ENCODE results near the gene GLRX5.

GLRX5 gene

GRCh38 chr14:95519699-95520098 lies 15.2 kb upstream of the GLRX5 start:
- no peak overlapping the region for H4K91ac ChIP-seq (ENCODE audit: low read length)
- H2BK5ac ChIP-seq (ENCODE audit: low read depth, low read length, poor library complexity, severe bottlenecking) = no peak overlapping the region
- no peak overlapping the region for H2AFZ ChIP-seq (ENCODE audit: low read depth, low read length)
- peak overlapping the region in 1 of 2 experiments; percentile 6 for H3K4ac ChIP-seq (ENCODE audit: low read depth in 1 of 2, low read length in 2 of 2)
- H3K27ac ChIP-seq (ENCODE audit: low read length, poor library complexity, severe bottlenecking) = no peak overlapping the region
- peak overlapping the region; percentile 60 for H3K9ac ChIP-seq (ENCODE audit: low read length)
- DNase-seq = peak; percentile 85
- no peak overlapping the region for H2AK5ac ChIP-seq (ENCODE audit: low read length, severe bottlenecking)
- peak overlapping the region; percentile 39 for H4K8ac ChIP-seq (ENCODE audit: low read length)
- no peaks in the 10 kb centered on the region for H3K79me1 ChIP-seq (replicated peaks; ENCODE audit: low read length, poor library complexity, severe bottlenecking)
- no peak overlapping the region for H3K4me2 ChIP-seq (ENCODE audit: low read length, poor library complexity, severe bottlenecking)
- H2BK120ac ChIP-seq (ENCODE audit: low read depth, low read length) = peak overlapping the region; percentile 11
- peak overlapping the region; percentile 15 to 46 for H3K18ac ChIP-seq (ENCODE audit: low read depth in 1 of 2, low read length in 2 of 2)
- H3K4me3 ChIP-seq (ENCODE audit: insufficient read depth in 1 of 2, low read depth in 1 of 2, low read length in 2 of 2) = no peak overlapping the region
- no peak overlapping the region for H2BK15ac ChIP-seq (ENCODE audit: low read depth, poor library complexity, severe bottlenecking)
- H2BK12ac ChIP-seq (ENCODE audit: low read length in 2 of 2) = peak overlapping the region in 1 of 2 experiments; percentile 54
- no peaks in the 10 kb centered on the region for H3K27me3 ChIP-seq (ENCODE audit: control insufficient read depth in 1 of 2, insufficient read depth in 1 of 2, low read length in 2 of 2)
- no peak overlapping the region for H3K14ac ChIP-seq (ENCODE audit: low read length in 2 of 2)
- no peaks in the 10 kb centered on the region for H3K36me3 ChIP-seq (ENCODE audit: control insufficient read depth in 1 of 2, insufficient read depth in 2 of 2, low read depth in 1 of 2, low read length in 2 of 2)
- no peaks in the 10 kb centered on the region for H3K9me3 ChIP-seq (ENCODE audit: control insufficient read depth, low read length)
- H3K4me1 ChIP-seq (ENCODE audit: control insufficient read depth, insufficient read depth, low read depth, low read length) = peaks cover 28% of the 10 kb centered on the region
- no peak overlapping the region for H3K23ac ChIP-seq (ENCODE audit: low read length in 2 of 2)
- 19% methylated on average over 6 of the region's 6 CpGs for WGBS

DNA sequence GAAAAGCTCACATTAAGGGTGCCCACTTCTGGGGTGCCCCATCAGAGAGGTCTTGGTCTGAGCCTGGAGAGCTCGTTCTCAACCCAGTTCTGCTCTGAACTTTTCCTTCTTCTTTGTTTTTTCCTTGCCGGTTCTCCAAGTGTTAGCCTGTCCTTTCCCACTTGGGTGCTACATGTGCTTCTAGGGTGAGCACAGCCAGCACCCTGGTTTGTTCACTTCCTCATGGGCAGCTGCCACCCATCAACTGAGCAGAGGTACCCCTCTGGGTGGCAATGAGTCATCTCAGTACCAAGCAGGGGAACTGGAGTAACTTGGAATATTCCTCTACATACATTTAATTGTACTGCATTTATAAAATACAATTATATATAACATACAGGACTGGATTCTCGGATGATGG lies 14.5 kb upstream of the GLRX5 start:
- H2BK12ac ChIP-seq (ENCODE audit: low read length in 2 of 2) = peak overlapping the region; percentile 11 to 97
- H3K23ac ChIP-seq (ENCODE audit: low read length in 2 of 2) = no peak overlapping the region
- H2BK5ac ChIP-seq (ENCODE audit: low read depth, low read length, poor library complexity, severe bottlenecking) = no peak overlapping the region
- H3K36me3 ChIP-seq (ENCODE audit: control insufficient read depth in 1 of 2, insufficient read depth in 2 of 2, low read depth in 1 of 2, low read length in 2 of 2) = no peaks in the 10 kb centered on the region
- peak overlapping the region; percentile 15 to 58 for H3K18ac ChIP-seq (ENCODE audit: low read depth in 1 of 2, low read length in 2 of 2)
- no peak overlapping the region for H3K4me2 ChIP-seq (ENCODE audit: low read length, poor library complexity, severe bottlenecking)
- H2BK120ac ChIP-seq (ENCODE audit: low read depth, low read length) = peak overlapping the region; percentile 29
- H3K79me1 ChIP-seq (replicated peaks; ENCODE audit: low read length, poor library complexity, severe bottlenecking) = no peaks in the 10 kb centered on the region
- no peak overlapping the region for H3K14ac ChIP-seq (ENCODE audit: low read length in 2 of 2)
- H3K4me1 ChIP-seq (ENCODE audit: control insufficient read depth, insufficient read depth, low read depth, low read length) = peaks cover 24% of the 10 kb centered on the region
- H2AK5ac ChIP-seq (ENCODE audit: low read length, severe bottlenecking) = no peak overlapping the region
- 88% methylated on average over 2 of the region's 3 CpGs for WGBS
- peak overlapping the region; percentile 52 for H2BK15ac ChIP-seq (ENCODE audit: low read depth, poor library complexity, severe bottlenecking)
- H3K27ac ChIP-seq (ENCODE audit: low read length, poor library complexity, severe bottlenecking) = no peak overlapping the region
- no peak for DNase-seq
- H3K4ac ChIP-seq (ENCODE audit: low read depth in 1 of 2, low read length in 2 of 2) = peak overlapping the region in 1 of 2 experiments; percentile 6
- peak overlapping the region; percentile 35 for H3K9ac ChIP-seq (ENCODE audit: low read length)
- H3K9me3 ChIP-seq (ENCODE audit: control insufficient read depth, low read length) = no peaks in the 10 kb centered on the region
- peak overlapping the region; percentile 78 for H4K91ac ChIP-seq (ENCODE audit: low read length)
- H3K27me3 ChIP-seq (ENCODE audit: control insufficient read depth in 1 of 2, insufficient read depth in 1 of 2, low read length in 2 of 2) = no peaks in the 10 kb centered on the region
- no peak overlapping the region for H4K8ac ChIP-seq (ENCODE audit: low read length)
- no peak overlapping the region for H3K4me3 ChIP-seq (ENCODE audit: insufficient read depth in 1 of 2, low read depth in 1 of 2, low read length in 2 of 2)
- H2AFZ ChIP-seq (ENCODE audit: low read depth, low read length) = no peak overlapping the region

DNA sequence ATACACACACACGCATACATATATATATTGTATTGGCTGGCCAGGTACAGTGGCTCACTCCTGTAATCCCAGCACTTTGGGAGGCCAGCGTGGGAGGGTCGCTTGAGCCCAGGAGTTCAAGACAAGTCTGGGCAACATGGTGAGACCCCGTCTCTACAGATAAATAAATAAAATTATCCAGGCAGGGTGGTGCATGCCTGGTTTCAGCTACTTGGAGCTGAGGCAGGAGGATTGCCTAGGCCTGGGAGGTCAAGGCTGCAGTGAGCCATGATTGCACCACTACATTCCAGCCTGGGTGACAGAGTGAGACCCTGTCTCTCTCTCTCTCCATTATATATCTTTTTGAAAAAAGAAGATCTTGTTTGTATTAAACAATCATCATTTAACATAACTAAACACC lies 13.8 kb upstream of the GLRX5 start:
- Histone ChIP-seq H3K36me3 (ENCODE audit: control insufficient read depth in 1 of 2, insufficient read depth in 2 of 2, low read depth in 1 of 2, low read length in 2 of 2) (no peaks in the 10 kb centered on the region), H2BK12ac (ENCODE audit: low read length in 2 of 2) (peak overlapping the region in 1 of 2 experiments; percentile 75), H3K4ac (ENCODE audit: low read depth in 1 of 2, low read length in 2 of 2) (no peak overlapping the region), H2BK120ac (ENCODE audit: low read depth, low read length) (no peak overlapping the region), H3K4me2 (ENCODE audit: low read length, poor library complexity, severe bottlenecking) (no peak overlapping the region), H3K9me3 (ENCODE audit: control insufficient read depth, low read length) (no peaks in the 10 kb centered on the region), H3K4me3 (ENCODE audit: insufficient read depth in 1 of 2, low read depth in 1 of 2, low read length in 2 of 2) (no peak overlapping the region), H3K9ac (ENCODE audit: low read length) (no peak overlapping the region), H3K27me3 (ENCODE audit: control insufficient read depth in 1 of 2, insufficient read depth in 1 of 2, low read length in 2 of 2) (no peaks in the 10 kb centered on the region), H3K27ac (ENCODE audit: low read length, poor library complexity, severe bottlenecking) (no peak overlapping the region), H4K91ac (ENCODE audit: low read length) (no peak overlapping the region), H4K8ac (ENCODE audit: low read length) (no peak overlapping the region), H2BK5ac (ENCODE audit: low read depth, low read length, poor library complexity, severe bottlenecking) (no peak overlapping the region), H2AFZ (ENCODE audit: low read depth, low read length) (no peak overlapping the region), H3K23ac (ENCODE audit: low read length in 2 of 2) (no peak overlapping the region), H2BK15ac (ENCODE audit: low read depth, poor library complexity, severe bottlenecking) (no peak overlapping the region), H3K18ac (ENCODE audit: low read depth in 1 of 2, low read length in 2 of 2) (no peak overlapping the region), H3K4me1 (ENCODE audit: control insufficient read depth, insufficient read depth, low read depth, low read length) (peaks cover 17% of the 10 kb centered on the region), H3K14ac (ENCODE audit: low read length in 2 of 2) (no peak overlapping the region), H2AK5ac (ENCODE audit: low read length, severe bottlenecking) (no peak overlapping the region), H3K79me1 (replicated peaks; ENCODE audit: low read length, poor library complexity, severe bottlenecking) (peaks cover 3% of the 10 kb centered on the region)
- 93% methylated on average over 4 of the region's 4 CpGs for WGBS
- no peak for DNase-seq

- Histone ChIP-seq H4K91ac (ENCODE audit: low read length) (peak overlapping the region; percentile 79), H2AK5ac (ENCODE audit: low read length, severe bottlenecking) (no peak overlapping the region), H3K18ac (ENCODE audit: low read depth in 1 of 2, low read length in 2 of 2) (no peak overlapping the region), H3K79me1 (replicated peaks; ENCODE audit: low read length, poor library complexity, severe bottlenecking) (peaks cover 10% of the 10 kb centered on the region), H2BK15ac (ENCODE audit: low read depth, poor library complexity, severe bottlenecking) (no peak overlapping the region), H3K23ac (ENCODE audit: low read length in 2 of 2) (no peak overlapping the region), H3K27me3 (ENCODE audit: control insufficient read depth in 1 of 2, insufficient read depth in 1 of 2, low read length in 2 of 2) (no peaks in the 10 kb centered on the region), H2AFZ (ENCODE audit: low read depth, low read length) (no peak overlapping the region), H3K4me1 (ENCODE audit: control insufficient read depth, insufficient read depth, low read depth, low read length) (peaks cover 13% of the 10 kb centered on the region), H2BK120ac (ENCODE audit: low read depth, low read length) (no peak overlapping the region), H2BK5ac (ENCODE audit: low read depth, low read length, poor library complexity, severe bottlenecking) (no peak overlapping the region), H4K8ac (ENCODE audit: low read length) (no peak overlapping the region), H2BK12ac (ENCODE audit: low read length in 2 of 2) (peak overlapping the region; percentile 80 to 93), H3K27ac (ENCODE audit: low read length, poor library complexity, severe bottlenecking) (no peak overlapping the region), H3K4me3 (ENCODE audit: insufficient read depth in 1 of 2, low read depth in 1 of 2, low read length in 2 of 2) (no peak overlapping the region), H3K14ac (ENCODE audit: low read length in 2 of 2) (no peak overlapping the region), H3K4me2 (ENCODE audit: low read length, poor library complexity, severe bottlenecking) (no peak overlapping the region), H3K9ac (ENCODE audit: low read length) (no peak overlapping the region), H3K36me3 (ENCODE audit: control insufficient read depth in 1 of 2, insufficient read depth in 2 of 2, low read depth in 1 of 2, low read length in 2 of 2) (no peaks in the 10 kb centered on the region), H3K4ac (ENCODE audit: low read depth in 1 of 2, low read length in 2 of 2) (no peak overlapping the region), H3K9me3 (ENCODE audit: control insufficient read depth, low read length) (no peaks in the 10 kb centered on the region)
- WGBS = 92% methylated on average over 11 of the region's 11 CpGs
- DNase-seq = no peak
These were observed 12.7 kb upstream of the GLRX5 start for GRCh38 chr14:95522116-95522515.

Measured in mesenchymal stem cell (in vitro differentiated cells and primary cell).